ENCODE data around the gene ZEB2. TPM values are rescaled to one million over a fixed set of nuclear protein-coding genes. Genes with fewer than 3 reads are reported as not detected.

Gene ZEB2
- total and polyA plus RNA-seq, 7 experiments from 2014 or later = 0.26 to 534 (median 4.6) TPM

DNA sequence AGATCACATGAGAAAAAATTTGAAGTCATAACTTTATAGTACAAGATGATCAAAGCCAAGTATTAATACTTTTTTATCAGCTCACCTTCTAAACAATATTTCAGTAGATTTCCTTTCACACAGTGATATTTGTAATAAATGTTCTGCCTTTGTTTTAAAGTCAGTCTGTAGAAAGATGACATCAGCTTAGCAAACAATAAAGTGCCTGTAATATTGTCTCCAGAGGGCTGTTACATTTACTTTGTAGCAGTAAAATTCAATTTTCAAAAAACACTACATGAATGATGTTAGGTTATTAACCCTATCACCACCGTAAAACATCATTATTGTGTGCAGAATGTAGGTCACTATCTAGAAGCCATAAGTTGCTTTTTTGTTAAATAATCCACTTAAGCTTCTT lies 49.6 kb downstream of the ZEB2 start:
- CTCF ChIA-PET = no interaction called here
- Mint-ChIP-seq H3K4me1 (peaks cover 0 to 6% (median 0%) of the 10 kb centered on the region in 7 donors), H3K4me3 (no peak overlapping the region), H3K27ac (no peak overlapping the region), H3K36me3 (no peaks in the 10 kb centered on the region), H3K27me3 (peaks cover 0 to 3% (median 0%) of the 10 kb centered on the region in 5 donors), H3K9me3 (no peaks in the 10 kb centered on the region)
- Histone ChIP-seq H3K9me3 (ENCODE audit: control insufficient read depth in 2 of 3, low read length in 3 of 3) (no peaks in the 10 kb centered on the region), H3K27ac (ENCODE audit: low read depth, low read length) (no peak overlapping the region), H3K4me3 (ENCODE audit: low read length) (no peak overlapping the region), H3K36me3 (ENCODE audit: control insufficient read depth in 2 of 3, insufficient read depth in 3 of 3, low read length in 3 of 3) (no peaks in the 10 kb centered on the region), H3K4me1 (ENCODE audit: control insufficient read depth in 2 of 2, insufficient read depth in 2 of 2, low read length in 2 of 2) (peaks cover 0 to 6% of the 10 kb centered on the region in 2 donors), H3K27me3 (ENCODE audit: control insufficient read depth in 2 of 2, insufficient read depth in 2 of 2, low read length in 2 of 2) (no peaks in the 10 kb centered on the region)
- POLR2A ChIA-PET = no interaction called here
- DNase-seq = no peak
- intact Hi-C loops (cut with micrococcal nuclease) = no loop called here
- no peak for ATAC-seq

- Mint-ChIP-seq H3K27me3 (peaks cover 0 to 3% (median 0%) of the 10 kb centered on the region in 5 donors), H3K27ac (no peak overlapping the region), H3K4me1 (peaks cover 0 to 4% (median 0%) of the 10 kb centered on the region in 7 donors), H3K4me3 (no peak overlapping the region), H3K9me3 (no peaks in the 10 kb centered on the region), H3K36me3 (no peaks in the 10 kb centered on the region)
- DNase-seq (no peak), ATAC-seq (no peak)
- intact Hi-C loops (cut with micrococcal nuclease) = no loop called here
- H3K27me3 ChIP-seq (ENCODE audit: control insufficient read depth in 2 of 2, insufficient read depth in 2 of 2, low read length in 2 of 2) = no peaks in the 10 kb centered on the region
- H3K9me3 ChIP-seq (ENCODE audit: control insufficient read depth in 2 of 3, low read length in 3 of 3) = no peaks in the 10 kb centered on the region
- H3K4me3 ChIP-seq (ENCODE audit: low read length) = no peak overlapping the region
- no peak overlapping the region for H3K27ac ChIP-seq (ENCODE audit: low read depth, low read length)
- peaks cover 0 to 6% of the 10 kb centered on the region in 2 donors for H3K4me1 ChIP-seq (ENCODE audit: control insufficient read depth in 2 of 2, insufficient read depth in 2 of 2, low read length in 2 of 2)
- no peaks in the 10 kb centered on the region for H3K36me3 ChIP-seq (ENCODE audit: control insufficient read depth in 2 of 3, insufficient read depth in 3 of 3, low read length in 3 of 3)
- ChIA-PET CTCF (no interaction called here), POLR2A (no interaction called here)
Observed at GRCh38 chr2:144469798-144470197, 50.1 kb downstream of the ZEB2 start.

GRCh38 chr2:144468823-144469595 lies 50.9 kb downstream of the ZEB2 start:
- CTCF ChIA-PET = interaction anchor here (0.5 kb wide), 1 partner anchor 55 kb away, joined by 5 read pairs; no protein-coding TSS in a partner anchor
- H3K27ac ChIP-seq (ENCODE audit: low read depth, low read length) = no peak overlapping the region
- intact Hi-C loops (cut with micrococcal nuclease) = no loop called here
- Mint-ChIP-seq H3K9me3 (no peaks in the 10 kb centered on the region), H3K27ac (no peak overlapping the region), H3K4me3 (no peak overlapping the region), H3K36me3 (no peaks in the 10 kb centered on the region), H3K27me3 (peaks cover 0 to 3% (median 0%) of the 10 kb centered on the region in 5 donors), H3K4me1 (peaks cover 0 to 4% (median 0%) of the 10 kb centered on the region in 7 donors)
- no peak for ATAC-seq
- H3K4me3 ChIP-seq (ENCODE audit: low read length) = no peak overlapping the region
- DNase-seq = no peak
- no peaks in the 10 kb centered on the region for H3K27me3 ChIP-seq (ENCODE audit: control insufficient read depth in 2 of 2, insufficient read depth in 2 of 2, low read length in 2 of 2)
- POLR2A ChIA-PET = no interaction called here
- no peaks in the 10 kb centered on the region for H3K9me3 ChIP-seq (ENCODE audit: control insufficient read depth in 2 of 3, low read length in 3 of 3)
- peaks cover 0 to 6% of the 10 kb centered on the region in 2 donors for H3K4me1 ChIP-seq (ENCODE audit: control insufficient read depth in 2 of 2, insufficient read depth in 2 of 2, low read length in 2 of 2)
- no peaks in the 10 kb centered on the region for H3K36me3 ChIP-seq (ENCODE audit: control insufficient read depth in 2 of 3, insufficient read depth in 3 of 3, low read length in 3 of 3)

DNA sequence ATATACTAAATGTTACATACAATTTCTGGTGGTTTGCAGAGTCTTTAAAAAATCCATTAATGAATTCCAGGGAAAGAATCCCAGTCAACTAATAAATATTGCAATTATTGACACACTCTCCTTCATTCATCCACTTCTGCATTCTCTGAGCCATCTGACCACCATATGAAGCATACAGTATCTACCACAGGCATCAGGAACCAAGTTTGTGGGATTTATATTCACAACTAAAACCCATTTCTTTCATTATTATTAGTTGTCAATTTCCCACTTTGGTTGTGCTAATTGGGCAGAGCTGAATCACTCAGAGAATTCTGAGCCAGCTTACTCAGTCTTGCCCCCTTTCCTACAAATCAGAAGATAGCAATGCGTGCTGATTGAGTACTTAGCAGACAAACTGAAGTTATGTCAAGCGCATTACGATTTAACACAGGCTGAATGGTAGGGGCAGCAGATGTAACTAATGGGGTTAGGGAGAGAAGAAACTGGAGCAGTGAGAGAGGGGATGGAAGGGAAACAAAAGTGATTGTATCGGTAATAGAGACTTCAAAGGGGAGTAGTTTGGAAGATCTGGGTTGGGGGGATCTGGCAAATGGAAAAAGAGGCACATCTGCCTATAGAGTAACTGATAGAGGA lies 52.3 kb downstream of the ZEB2 start:
- Histone ChIP-seq H3K4me1 (ENCODE audit: control insufficient read depth in 2 of 2, insufficient read depth in 2 of 2, low read length in 2 of 2) (peaks cover 0 to 6% of the 10 kb centered on the region in 2 donors), H3K27ac (ENCODE audit: low read depth, low read length) (no peak overlapping the region), H3K4me3 (ENCODE audit: low read length) (no peak overlapping the region), H3K9me3 (ENCODE audit: control insufficient read depth in 2 of 3, low read length in 3 of 3) (no peaks in the 10 kb centered on the region), H3K36me3 (ENCODE audit: control insufficient read depth in 2 of 3, insufficient read depth in 3 of 3, low read length in 3 of 3) (no peaks in the 10 kb centered on the region), H3K27me3 (ENCODE audit: control insufficient read depth in 2 of 2, insufficient read depth in 2 of 2, low read length in 2 of 2) (no peaks in the 10 kb centered on the region)
- intact Hi-C loops (cut with micrococcal nuclease) = no loop called here
- Mint-ChIP-seq H3K4me1 (peaks cover 0 to 4% (median 0%) of the 10 kb centered on the region in 7 donors), H3K27me3 (peaks cover 0 to 3% (median 0%) of the 10 kb centered on the region in 5 donors), H3K36me3 (no peaks in the 10 kb centered on the region), H3K9me3 (no peaks in the 10 kb centered on the region), H3K4me3 (no peak overlapping the region), H3K27ac (no peak overlapping the region)
- ATAC-seq (no peak), DNase-seq (no peak)
- POLR2A ChIA-PET = no interaction called here
- CTCF ChIA-PET = no interaction called here

DNA sequence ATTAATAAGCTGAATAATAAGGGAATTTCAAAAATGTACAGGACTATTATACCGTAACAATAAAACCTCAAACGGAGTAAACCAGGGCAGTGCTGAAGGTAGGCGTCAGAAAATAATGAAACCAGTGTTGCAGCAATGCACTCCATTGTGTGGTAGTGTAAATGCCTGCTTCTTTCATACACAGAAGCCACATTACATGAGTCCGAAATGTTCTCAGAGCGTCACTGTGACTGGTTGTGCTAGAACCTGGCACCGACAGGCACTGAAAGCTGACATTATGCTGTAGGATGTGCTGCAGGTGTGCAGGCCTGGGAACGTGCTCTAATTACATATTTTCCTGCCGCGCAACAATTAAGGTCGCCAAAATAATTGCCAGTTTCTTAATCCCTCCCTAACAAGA lies 53.3 kb downstream of the ZEB2 start:
- Histone ChIP-seq H3K27me3 (ENCODE audit: control insufficient read depth in 2 of 2, insufficient read depth in 2 of 2, low read length in 2 of 2) (no peaks in the 10 kb centered on the region), H3K9me3 (ENCODE audit: control insufficient read depth in 2 of 3, low read length in 3 of 3) (no peaks in the 10 kb centered on the region), H3K36me3 (ENCODE audit: control insufficient read depth in 2 of 3, insufficient read depth in 3 of 3, low read length in 3 of 3) (no peaks in the 10 kb centered on the region), H3K4me3 (ENCODE audit: low read length) (no peak overlapping the region), H3K4me1 (ENCODE audit: control insufficient read depth in 2 of 2, insufficient read depth in 2 of 2, low read length in 2 of 2) (peaks cover 0 to 6% of the 10 kb centered on the region in 2 donors), H3K27ac (ENCODE audit: low read depth, low read length) (no peak overlapping the region)
- Mint-ChIP-seq H3K27ac (no peak overlapping the region), H3K4me1 (peaks cover 0 to 4% (median 0%) of the 10 kb centered on the region in 7 donors), H3K9me3 (no peaks in the 10 kb centered on the region), H3K36me3 (no peaks in the 10 kb centered on the region), H3K27me3 (peaks cover 0 to 3% (median 0%) of the 10 kb centered on the region in 5 donors), H3K4me3 (no peak overlapping the region)
- DNase-seq = no peak
- ChIA-PET POLR2A (interaction anchor here (0.7 kb wide), 1 partner anchor 24 kb away, joined by 3 read pairs; no protein-coding TSS in a partner anchor), CTCF (no interaction called here)
- no peak for ATAC-seq
- intact Hi-C loops (cut with micrococcal nuclease) = no loop called here

DNA sequence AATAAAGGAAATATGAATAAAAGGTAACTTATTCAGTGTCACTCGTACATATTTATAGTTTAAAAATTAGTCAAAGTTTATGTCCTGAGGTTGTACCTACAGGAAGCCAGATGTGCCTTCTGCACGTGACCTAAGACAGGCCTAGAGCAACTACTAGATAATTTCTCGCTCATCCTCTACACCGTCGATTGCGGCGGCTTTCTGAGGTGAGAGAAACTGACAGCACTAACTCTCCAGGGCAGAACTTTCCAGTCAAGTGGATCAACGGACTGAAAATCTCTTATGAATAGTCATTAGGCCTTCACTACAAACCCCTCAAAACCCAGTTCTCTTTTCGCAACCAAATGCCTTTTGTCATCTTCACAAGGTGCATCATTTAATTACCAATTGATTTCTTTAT lies 54.2 kb downstream of the ZEB2 start:
- CTCF ChIA-PET = no interaction called here
- ATAC-seq = no peak
- intact Hi-C loops (cut with micrococcal nuclease) = no loop called here

More for the DNA sequence above, 54.2 kb downstream of the ZEB2 start:
- H3K4me3 Mint-ChIP-seq = no peak overlapping the region
- no peak for DNase-seq
- no peak overlapping the region for H3K4me3 ChIP-seq (ENCODE audit: low read length)
- no peaks in the 10 kb centered on the region for H3K9me3 Mint-ChIP-seq
- peaks cover 0 to 3% (median 0%) of the 10 kb centered on the region in 5 donors for H3K27me3 Mint-ChIP-seq
- no peaks in the 10 kb centered on the region for H3K36me3 ChIP-seq (ENCODE audit: control insufficient read depth in 2 of 3, insufficient read depth in 3 of 3, low read length in 3 of 3)
- H3K9me3 ChIP-seq (ENCODE audit: control insufficient read depth in 2 of 3, low read length in 3 of 3) = no peaks in the 10 kb centered on the region
- H3K27ac Mint-ChIP-seq = no peak overlapping the region
- no peaks in the 10 kb centered on the region for H3K27me3 ChIP-seq (ENCODE audit: control insufficient read depth in 2 of 2, insufficient read depth in 2 of 2, low read length in 2 of 2)
- H3K4me1 Mint-ChIP-seq = peaks cover 0 to 4% (median 0%) of the 10 kb centered on the region in 7 donors
- H3K27ac ChIP-seq (ENCODE audit: low read depth, low read length) = no peak overlapping the region
- H3K36me3 Mint-ChIP-seq = no peaks in the 10 kb centered on the region
- POLR2A ChIA-PET = no interaction called here
- H3K4me1 ChIP-seq (ENCODE audit: control insufficient read depth in 2 of 2, insufficient read depth in 2 of 2, low read length in 2 of 2) = no peaks in the 10 kb centered on the region
